Measurements from ENCODE around the gene FAM20B. TPM values are rescaled to one million over a fixed set of nuclear protein-coding genes. Genes with fewer than 3 reads are reported as not detected.

The FAM20B gene
- total RNA-seq, 2 experiments from 2014 or later: 12.1 to 12.9 TPM

- ChIA-PET POLR2A (no interaction called here), CTCF (interaction anchor here (0.7 kb wide), 1 partner anchor 19 kb away, joined by 4 read pairs; no protein-coding TSS in a partner anchor)
- no peak overlapping the region for H3K4me3 Mint-ChIP-seq
- H3K9me3 Mint-ChIP-seq: no peaks in the 10 kb centered on the region
- no peak for TF ChIP-seq CTCF (IDR thresholded peaks at IDR 0.05)
- peaks cover 19% of the 10 kb centered on the region for H3K36me3 Mint-ChIP-seq (ENCODE audit: low read depth)
- DNase-seq (no peak), ATAC-seq (ENCODE audit: poor library complexity) (no peak)
- H3K27me3 Mint-ChIP-seq: no peaks in the 10 kb centered on the region
- Histone ChIP-seq H3K4me1 (ENCODE audit: insufficient read depth, low read length) (no peaks in the 10 kb centered on the region), H3K9me3 (ENCODE audit: control insufficient read depth in 1 of 2, insufficient read depth in 1 of 2, low read length in 2 of 2) (no peaks in the 10 kb centered on the region), H3K27me3 (ENCODE audit: control insufficient read depth in 1 of 2, insufficient read depth in 2 of 2, low read length in 2 of 2) (no peaks in the 10 kb centered on the region), H3K27ac (ENCODE audit: low read depth in 1 of 2, low read length in 2 of 2) (no peak overlapping the region), H3K36me3 (ENCODE audit: insufficient read depth, low read length) (peaks cover 8% of the 10 kb centered on the region), H3K4me3 (ENCODE audit: low read length) (no peak overlapping the region)
- H3K27ac Mint-ChIP-seq: no peak overlapping the region
- H3K4me1 Mint-ChIP-seq (ENCODE audit: low read depth): no peaks in the 10 kb centered on the region
- intact Hi-C loops (cut with DNase I, micrococcal nuclease): no loop called here
These were observed 75.9 kb downstream of the FAM20B start for GRCh38 chr1:179101566-179101965.

GRCh38 chr1:179103999-179104398, 78.3 kb downstream of the FAM20B start:
- Mint-ChIP-seq H3K27me3 (no peaks in the 10 kb centered on the region), H3K4me1 (ENCODE audit: low read depth) (no peaks in the 10 kb centered on the region), H3K9me3 (no peaks in the 10 kb centered on the region), H3K4me3 (no peak overlapping the region), H3K27ac (no peak overlapping the region), H3K36me3 (ENCODE audit: low read depth) (peaks cover 31% of the 10 kb centered on the region)
- DNase-seq: no peak
- POLR2A ChIA-PET: no interaction called here
- no peak overlapping the region for H3K4me3 ChIP-seq (ENCODE audit: low read length)
- TF ChIP-seq CTCF (IDR thresholded peaks at IDR 0.05): no peak
- ATAC-seq (ENCODE audit: poor library complexity): no peak
- intact Hi-C loops (cut with DNase I, micrococcal nuclease): no loop called here
- no peak overlapping the region for H3K27ac ChIP-seq (ENCODE audit: low read depth in 1 of 2, low read length in 2 of 2)
- CTCF ChIA-PET: no interaction called here
- H3K9me3 ChIP-seq (ENCODE audit: control insufficient read depth in 1 of 2, insufficient read depth in 1 of 2, low read length in 2 of 2): no peaks in the 10 kb centered on the region
- H3K27me3 ChIP-seq (ENCODE audit: control insufficient read depth in 1 of 2, insufficient read depth in 2 of 2, low read length in 2 of 2): no peaks in the 10 kb centered on the region
- H3K4me1 ChIP-seq (ENCODE audit: insufficient read depth, low read length): no peaks in the 10 kb centered on the region
- H3K36me3 ChIP-seq (ENCODE audit: insufficient read depth, low read length): peaks cover 19% of the 10 kb centered on the region

GRCh38 chr1:179104611-179105250, 79.0 kb downstream of the FAM20B start:
- H3K4me3 ChIP-seq (ENCODE audit: low read length): no peak overlapping the region
- no peak for TF ChIP-seq CTCF (IDR thresholded peaks at IDR 0.05)
- CTCF ChIA-PET: interaction anchor here (1.1 to 1.4 kb wide), 3 partner anchors 17 to 188 kb away, joined by 3 to 5 read pairs (median 3); partner anchors contain the start of gene SOAT1
- no peaks in the 10 kb centered on the region for H3K9me3 ChIP-seq (ENCODE audit: control insufficient read depth in 1 of 2, insufficient read depth in 1 of 2, low read length in 2 of 2)
- H3K27ac ChIP-seq (ENCODE audit: low read depth in 1 of 2, low read length in 2 of 2): no peak overlapping the region
- Mint-ChIP-seq H3K27me3 (no peaks in the 10 kb centered on the region), H3K9me3 (no peaks in the 10 kb centered on the region), H3K36me3 (ENCODE audit: low read depth) (peaks cover 37% of the 10 kb centered on the region), H3K4me3 (no peak overlapping the region), H3K27ac (no peak overlapping the region), H3K4me1 (ENCODE audit: low read depth) (no peaks in the 10 kb centered on the region)
- H3K4me1 ChIP-seq (ENCODE audit: insufficient read depth, low read length): no peaks in the 10 kb centered on the region
- no peak for ATAC-seq (ENCODE audit: poor library complexity)
- H3K36me3 ChIP-seq (ENCODE audit: insufficient read depth, low read length): peaks cover 19% of the 10 kb centered on the region
- H3K27me3 ChIP-seq (ENCODE audit: control insufficient read depth in 1 of 2, insufficient read depth in 2 of 2, low read length in 2 of 2): no peaks in the 10 kb centered on the region
- POLR2A ChIA-PET: no interaction called here
- intact Hi-C loops (cut with DNase I, micrococcal nuclease): no loop called here
- DNase-seq: no peak

All from CD4-positive, alpha-beta T cell (primary cell).